AG10803 (cell line): ENCODE results near the gene FGF21.

Experiments
- DNase-seq: peaks from one replicate; pipeline ENCODE4 v3.0.0; 2010; ENCODE audit warnings: low read depth
- H3K4me3 ChIP-seq: 2 replicates; pipeline ENCODE4 v1.5.1; 2011; ENCODE audit warnings: mild to moderate bottlenecking, low read length, control low read depth
- CTCF ChIP-seq: conservative IDR thresholded peaks from 2 replicates; pipeline ENCODE4 v1.5.1; 2011; ENCODE audit warnings: mild to moderate bottlenecking, low read length, control low read depth, inconsistent platforms

Gene FGF21

GRCh38 chr19:48735031-48735615 is 20.2 kb upstream of the FGF21 start:
- no peak overlapping the region for H3K4me3 ChIP-seq
- DNase-seq: no peak
- TF ChIP-seq CTCF: no peak

GRCh38 chr19:48737360-48737998 is 17.8 kb upstream of the FGF21 start:
- DNase-seq: no peak
- TF ChIP-seq CTCF: no peak
- no peak overlapping the region for H3K4me3 ChIP-seq

GRCh38 chr19:48738557-48739403 is 16.5 kb upstream of the FGF21 start:
- no peak for TF ChIP-seq CTCF
- H3K4me3 ChIP-seq: peak overlapping the region; percentile 29
- peak; percentile 45 for DNase-seq

- H3K4me3 ChIP-seq: no peak overlapping the region
- TF ChIP-seq CTCF: no peak
- no peak for DNase-seq
Measured at GRCh38 chr19:48739404-48740163, 15.7 kb upstream of the FGF21 start.

GRCh38 chr19:48740164-48740972 is 15.0 kb upstream of the FGF21 start, which contains the start of gene RASIP1:
RASIP1 (minus strand) TSS chr19:48740610; CDS start chr19:48740282, 328 bp downstream.
- no peak within 1 kb of the TSS for H3K4me3 ChIP-seq
- no peak for DNase-seq
- TF ChIP-seq CTCF: no peak
